SK-N-SH treated with all-trans-retinoic acid at 6 μM for 48 hours (cell line): Measurements from ENCODE around the gene RIPOR2.

Experiments used
- ATAC-seq: fragments of 200-7000 bp; cut with Tn5 transposase; 3 replicates; pipeline ENCODE4 v1.9.1; 2020; ENCODE audit warnings: mild to moderate bottlenecking, moderate library complexity
- ARNTL ChIP-seq: fragments of 450-650 bp; formaldehyde crosslinking; IDR thresholded peaks from 2 replicates; pipeline ENCODE4 v1.5.0; 2020; ENCODE audit warnings: low read depth, mild to moderate bottlenecking, moderate library complexity, borderline replicate concordance
- BACH2 ChIP-seq: fragments of 250-450 bp; sonication (Bioruptor Pico); IDR thresholded peaks from 2 replicates; pipeline ENCODE4 v1.9.0; 2021; ENCODE audit warnings: mild to moderate bottlenecking, borderline replicate concordance
- CSDC2 ChIP-seq: fragments of 250-450 bp; sonication (Bioruptor Pico); IDR thresholded peaks from 2 replicates; pipeline ENCODE4 v1.5.0; 2020; ENCODE audit warnings: mild to moderate bottlenecking, moderate library complexity
- ESRRG ChIP-seq: fragments of 250-450 bp; sonication (Bioruptor Pico); IDR thresholded peaks from 2 replicates; pipeline ENCODE4 v1.6.1; 2021; ENCODE audit warnings: mild to moderate bottlenecking
- GLIS3 ChIP-seq: fragments of 250-450 bp; sonication (Bioruptor Pico); IDR thresholded peaks from 2 replicates; pipeline ENCODE4 v1.5.0; 2020; ENCODE audit warnings: mild to moderate bottlenecking, moderate library complexity
- ISL1 ChIP-seq: fragments of 250-450 bp; sonication (Bioruptor Pico); IDR thresholded peaks from 2 replicates; pipeline ENCODE4 v2.1.2; 2022; ENCODE audit warnings: mild to moderate bottlenecking, moderate library complexity
- OSR1 ChIP-seq: fragments of 250-450 bp; sonication (Bioruptor Pico); IDR thresholded peaks from 2 replicates; pipeline ENCODE4 v1.8.0; 2022; ENCODE audit warnings: moderate library complexity, mild to moderate bottlenecking, inconsistent platforms
- PPARA ChIP-seq: fragments of 250-450 bp; sonication (Bioruptor Pico); IDR thresholded peaks from 2 replicates; pipeline ENCODE4 v1.5.0; 2020; ENCODE audit warnings: mild to moderate bottlenecking, borderline replicate concordance
- RARB ChIP-seq: fragments of 250-450 bp; sonication (Bioruptor Pico); IDR thresholded peaks from 2 replicates; pipeline ENCODE4 v1.8.0; 2021; ENCODE audit warnings: mild to moderate bottlenecking, moderate library complexity
- SNAI2 ChIP-seq: fragments of 250-450 bp; sonication (Bioruptor Pico); IDR thresholded peaks from 2 replicates; pipeline ENCODE4 v1.5.0; 2020; ENCODE audit warnings: mild to moderate bottlenecking, moderate library complexity
- TCF4 ChIP-seq: fragments of 250-450 bp; sonication (Bioruptor Pico); IDR thresholded peaks from 2 replicates; pipeline ENCODE4 v1.8.0; 2021; ENCODE audit warnings: mild to moderate bottlenecking, moderate library complexity, borderline replicate concordance
- TOX ChIP-seq: fragments of 250-450 bp; sonication (Bioruptor Pico); IDR thresholded peaks from 2 replicates; pipeline ENCODE4 v1.8.0; 2021; ENCODE audit warnings: mild to moderate bottlenecking, moderate library complexity, borderline replicate concordance
- ZC3H10 ChIP-seq: fragments of 250-450 bp; sonication (Bioruptor Pico); IDR thresholded peaks from 2 replicates; pipeline ENCODE4 v1.5.1; 2021; ENCODE audit warnings: mild to moderate bottlenecking, moderate library complexity
- ZFP30 ChIP-seq: fragments of 450-650 bp; formaldehyde crosslinking; IDR thresholded peaks from 2 replicates; pipeline ENCODE4 v1.5.0; 2022; ENCODE audit warnings: mild to moderate bottlenecking, moderate library complexity
- ZNF70 ChIP-seq: fragments of 450-650 bp; formaldehyde crosslinking; IDR thresholded peaks from 2 replicates; pipeline ENCODE4 v1.5.0; 2020; ENCODE audit warnings: mild to moderate bottlenecking, moderate library complexity
- ZNF8 ChIP-seq: fragments of 450-650 bp; formaldehyde crosslinking; IDR thresholded peaks from 2 replicates; pipeline ENCODE4 v1.5.0; 2020; ENCODE audit warnings: mild to moderate bottlenecking, moderate library complexity
- TF ChIP-seq, protein P1 (sequence below): fragments of 250-450 bp; sonication (Bioruptor Pico); IDR thresholded peaks from 2 replicates; pipeline ENCODE4 v1.8.0; 2021; ENCODE audit warnings: low read depth, mild to moderate bottlenecking, moderate library complexity, borderline replicate concordance
- TF ChIP-seq, protein P2 (sequence below): fragments of 250-450 bp; sonication (Bioruptor Pico); IDR thresholded peaks from 2 replicates; pipeline ENCODE4 v1.5.0; 2020; ENCODE audit warnings: mild to moderate bottlenecking, moderate library complexity
- TF ChIP-seq, protein P3 (sequence below): fragments of 250-450 bp; sonication (Bioruptor Pico); IDR thresholded peaks from 2 replicates; pipeline ENCODE4 v1.5.1; 2020; ENCODE audit warnings: low read depth, mild to moderate bottlenecking, moderate library complexity
- TF ChIP-seq, protein P4 (sequence below): fragments of 250-450 bp; sonication (Bioruptor Pico); IDR thresholded peaks from 2 replicates; pipeline ENCODE4 v1.5.1; 2021; ENCODE audit warnings: mild to moderate bottlenecking, moderate library complexity
- TF ChIP-seq, protein P5 (sequence below): fragments of 250-450 bp; sonication (Bioruptor Pico); IDR thresholded peaks from 2 replicates; pipeline ENCODE4 v1.8.0; 2020; ENCODE audit warnings: mild to moderate bottlenecking, moderate library complexity, borderline replicate concordance

The RIPOR2 gene

DNA sequence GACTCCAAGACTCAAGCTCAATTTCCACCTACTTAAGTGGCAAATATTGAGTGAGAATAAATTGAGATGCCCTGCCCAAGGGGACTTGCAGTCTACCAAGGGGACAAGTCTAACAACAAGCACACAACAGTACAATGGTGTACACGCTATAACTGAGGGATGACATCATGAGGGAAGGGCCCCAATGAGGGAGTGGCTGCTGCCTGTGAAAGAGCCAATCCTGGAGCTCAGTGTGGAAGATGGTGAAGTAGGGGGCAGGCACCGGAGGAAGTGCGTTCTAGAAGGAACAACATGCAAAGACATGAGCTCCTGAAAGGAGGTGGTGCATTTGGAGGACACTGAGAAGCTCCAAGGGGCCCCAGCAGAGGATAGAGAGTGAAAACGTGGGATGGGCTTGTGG lies 90.2 kb downstream of the RIPOR2 start:
- TF ChIP-seq, protein P1, sequence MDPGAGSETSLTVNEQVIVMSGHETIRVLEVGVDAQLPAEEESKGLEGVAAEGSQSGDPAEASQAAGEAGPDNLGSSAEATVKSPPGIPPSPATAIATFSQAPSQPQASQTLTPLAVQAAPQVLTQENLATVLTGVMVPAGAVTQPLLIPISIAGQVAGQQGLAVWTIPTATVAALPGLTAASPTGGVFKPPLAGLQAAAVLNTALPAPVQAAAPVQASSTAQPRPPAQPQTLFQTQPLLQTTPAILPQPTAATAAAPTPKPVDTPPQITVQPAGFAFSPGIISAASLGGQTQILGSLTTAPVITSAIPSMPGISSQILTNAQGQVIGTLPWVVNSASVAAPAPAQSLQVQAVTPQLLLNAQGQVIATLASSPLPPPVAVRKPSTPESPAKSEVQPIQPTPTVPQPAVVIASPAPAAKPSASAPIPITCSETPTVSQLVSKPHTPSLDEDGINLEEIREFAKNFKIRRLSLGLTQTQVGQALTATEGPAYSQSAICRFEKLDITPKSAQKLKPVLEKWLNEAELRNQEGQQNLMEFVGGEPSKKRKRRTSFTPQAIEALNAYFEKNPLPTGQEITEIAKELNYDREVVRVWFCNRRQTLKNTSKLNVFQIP = no peak
- TF ChIP-seq, protein P2, sequence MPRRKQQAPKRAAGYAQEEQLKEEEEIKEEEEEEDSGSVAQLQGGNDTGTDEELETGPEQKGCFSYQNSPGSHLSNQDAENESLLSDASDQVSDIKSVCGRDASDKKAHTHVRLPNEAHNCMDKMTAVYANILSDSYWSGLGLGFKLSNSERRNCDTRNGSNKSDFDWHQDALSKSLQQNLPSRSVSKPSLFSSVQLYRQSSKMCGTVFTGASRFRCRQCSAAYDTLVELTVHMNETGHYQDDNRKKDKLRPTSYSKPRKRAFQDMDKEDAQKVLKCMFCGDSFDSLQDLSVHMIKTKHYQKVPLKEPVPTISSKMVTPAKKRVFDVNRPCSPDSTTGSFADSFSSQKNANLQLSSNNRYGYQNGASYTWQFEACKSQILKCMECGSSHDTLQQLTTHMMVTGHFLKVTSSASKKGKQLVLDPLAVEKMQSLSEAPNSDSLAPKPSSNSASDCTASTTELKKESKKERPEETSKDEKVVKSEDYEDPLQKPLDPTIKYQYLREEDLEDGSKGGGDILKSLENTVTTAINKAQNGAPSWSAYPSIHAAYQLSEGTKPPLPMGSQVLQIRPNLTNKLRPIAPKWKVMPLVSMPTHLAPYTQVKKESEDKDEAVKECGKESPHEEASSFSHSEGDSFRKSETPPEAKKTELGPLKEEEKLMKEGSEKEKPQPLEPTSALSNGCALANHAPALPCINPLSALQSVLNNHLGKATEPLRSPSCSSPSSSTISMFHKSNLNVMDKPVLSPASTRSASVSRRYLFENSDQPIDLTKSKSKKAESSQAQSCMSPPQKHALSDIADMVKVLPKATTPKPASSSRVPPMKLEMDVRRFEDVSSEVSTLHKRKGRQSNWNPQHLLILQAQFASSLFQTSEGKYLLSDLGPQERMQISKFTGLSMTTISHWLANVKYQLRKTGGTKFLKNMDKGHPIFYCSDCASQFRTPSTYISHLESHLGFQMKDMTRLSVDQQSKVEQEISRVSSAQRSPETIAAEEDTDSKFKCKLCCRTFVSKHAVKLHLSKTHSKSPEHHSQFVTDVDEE = no peak
- TF ChIP-seq TOX (CRISPR knock-in tag) = no peak
- TF ChIP-seq ZNF8 = no peak
- no peak for TF ChIP-seq OSR1
- TF ChIP-seq ZC3H10 (CRISPR knock-in tag) = no peak
- no peak for TF ChIP-seq SNAI2 (CRISPR knock-in tag)
- TF ChIP-seq ZNF70 = no peak
- no peak for TF ChIP-seq ISL1 (CRISPR knock-in tag)
- no peak for TF ChIP-seq BACH2 (CRISPR knock-in tag)
- TF ChIP-seq CSDC2 (CRISPR knock-in tag) = no peak
- TF ChIP-seq, protein P3, sequence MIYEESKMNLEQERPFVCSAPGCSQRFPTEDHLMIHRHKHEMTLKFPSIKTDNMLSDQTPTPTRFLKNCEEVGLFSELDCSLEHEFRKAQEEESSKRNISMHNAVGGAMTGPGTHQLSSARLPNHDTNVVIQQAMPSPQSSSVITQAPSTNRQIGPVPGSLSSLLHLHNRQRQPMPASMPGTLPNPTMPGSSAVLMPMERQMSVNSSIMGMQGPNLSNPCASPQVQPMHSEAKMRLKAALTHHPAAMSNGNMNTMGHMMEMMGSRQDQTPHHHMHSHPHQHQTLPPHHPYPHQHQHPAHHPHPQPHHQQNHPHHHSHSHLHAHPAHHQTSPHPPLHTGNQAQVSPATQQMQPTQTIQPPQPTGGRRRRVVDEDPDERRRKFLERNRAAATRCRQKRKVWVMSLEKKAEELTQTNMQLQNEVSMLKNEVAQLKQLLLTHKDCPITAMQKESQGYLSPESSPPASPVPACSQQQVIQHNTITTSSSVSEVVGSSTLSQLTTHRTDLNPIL (CRISPR knock-in tag) = no peak
- TF ChIP-seq, protein P4, sequence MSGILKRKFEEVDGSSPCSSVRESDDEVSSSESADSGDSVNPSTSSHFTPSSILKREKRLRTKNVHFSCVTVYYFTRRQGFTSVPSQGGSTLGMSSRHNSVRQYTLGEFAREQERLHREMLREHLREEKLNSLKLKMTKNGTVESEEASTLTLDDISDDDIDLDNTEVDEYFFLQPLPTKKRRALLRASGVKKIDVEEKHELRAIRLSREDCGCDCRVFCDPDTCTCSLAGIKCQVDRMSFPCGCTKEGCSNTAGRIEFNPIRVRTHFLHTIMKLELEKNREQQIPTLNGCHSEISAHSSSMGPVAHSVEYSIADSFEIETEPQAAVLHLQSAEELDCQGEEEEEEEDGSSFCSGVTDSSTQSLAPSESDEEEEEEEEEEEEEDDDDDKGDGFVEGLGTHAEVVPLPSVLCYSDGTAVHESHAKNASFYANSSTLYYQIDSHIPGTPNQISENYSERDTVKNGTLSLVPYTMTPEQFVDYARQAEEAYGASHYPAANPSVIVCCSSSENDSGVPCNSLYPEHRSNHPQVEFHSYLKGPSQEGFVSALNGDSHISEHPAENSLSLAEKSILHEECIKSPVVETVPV = no peak
- TF ChIP-seq ARNTL (CRISPR knock-in tag) = no peak
- no peak for ATAC-seq

DNA sequence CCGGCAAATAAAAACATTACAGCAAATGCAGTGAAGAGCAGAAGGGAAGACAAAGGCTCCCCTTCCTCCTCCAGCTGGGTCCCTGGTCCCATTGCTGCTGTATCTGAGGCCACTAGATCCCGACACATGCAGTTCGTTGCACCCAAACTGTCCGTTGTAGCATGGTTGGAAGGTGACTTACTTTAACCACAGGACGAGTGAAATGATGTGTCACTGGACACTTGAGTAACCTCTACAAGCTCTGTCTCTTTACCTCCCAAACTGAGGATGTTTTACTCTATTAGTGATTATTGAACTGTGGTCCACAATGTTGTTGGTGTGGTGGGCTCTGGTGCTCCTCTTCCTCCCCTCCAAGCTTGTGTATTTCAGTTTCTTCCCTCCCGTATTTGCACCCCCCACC lies 90.9 kb downstream of the RIPOR2 start:
- TF ChIP-seq ZFP30 (CRISPR knock-in tag) (no peak), ARNTL (CRISPR knock-in tag) (no peak), ZC3H10 (CRISPR knock-in tag) (no peak), ESRRG (CRISPR knock-in tag) (no peak), OSR1 (no peak), TCF4 (CRISPR knock-in tag) (no peak), RARB (CRISPR knock-in tag) (no peak), CSDC2 (CRISPR knock-in tag) (no peak), BACH2 (CRISPR knock-in tag) (no peak), TOX (CRISPR knock-in tag) (no peak), PPARA (CRISPR knock-in tag) (no peak), ZNF70 (no peak), GLIS3 (CRISPR knock-in tag) (no peak)
- TF ChIP-seq, protein P5, sequence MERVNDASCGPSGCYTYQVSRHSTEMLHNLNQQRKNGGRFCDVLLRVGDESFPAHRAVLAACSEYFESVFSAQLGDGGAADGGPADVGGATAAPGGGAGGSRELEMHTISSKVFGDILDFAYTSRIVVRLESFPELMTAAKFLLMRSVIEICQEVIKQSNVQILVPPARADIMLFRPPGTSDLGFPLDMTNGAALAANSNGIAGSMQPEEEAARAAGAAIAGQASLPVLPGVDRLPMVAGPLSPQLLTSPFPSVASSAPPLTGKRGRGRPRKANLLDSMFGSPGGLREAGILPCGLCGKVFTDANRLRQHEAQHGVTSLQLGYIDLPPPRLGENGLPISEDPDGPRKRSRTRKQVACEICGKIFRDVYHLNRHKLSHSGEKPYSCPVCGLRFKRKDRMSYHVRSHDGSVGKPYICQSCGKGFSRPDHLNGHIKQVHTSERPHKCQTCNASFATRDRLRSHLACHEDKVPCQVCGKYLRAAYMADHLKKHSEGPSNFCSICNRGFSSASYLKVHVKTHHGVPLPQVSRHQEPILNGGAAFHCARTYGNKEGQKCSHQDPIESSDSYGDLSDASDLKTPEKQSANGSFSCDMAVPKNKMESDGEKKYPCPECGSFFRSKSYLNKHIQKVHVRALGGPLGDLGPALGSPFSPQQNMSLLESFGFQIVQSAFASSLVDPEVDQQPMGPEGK (CRISPR knock-in tag) = no peak
- TF ChIP-seq, protein P2 = no peak
- TF ChIP-seq, protein P1 = no peak
- ATAC-seq = no peak
